IMR-90 (cell line): ENCODE results near the gene IGFBP5.

Experiments
- CEBPB ChIP-seq: IDR thresholded peaks from 2 replicates; pipeline ENCODE4 v1.6.1; 2012; ENCODE audit warnings: low read depth, low read length, improper control_type of control experiment
- MAFK ChIP-seq: IDR thresholded peaks from 2 replicates; pipeline ENCODE4 v1.6.1; 2012; ENCODE audit warnings: low read depth, low read length, improper control_type of control experiment
- MAZ ChIP-seq: IDR thresholded peaks from 2 replicates; pipeline ENCODE4 v1.6.1; 2012; ENCODE audit warnings: low read depth, mild to moderate bottlenecking, low read length, improper control_type of control experiment, moderate library complexity, borderline replicate concordance
- POLR2A ChIP-seq: IDR thresholded peaks from 2 replicates; pipeline ENCODE4 v1.6.1; 2012; ENCODE audit warnings: mild to moderate bottlenecking, low read depth, low read length
- RAD21 ChIP-seq: IDR thresholded peaks from 2 replicates; pipeline ENCODE4 v1.6.1; 2012; ENCODE audit warnings: low read length, improper control_type of control experiment
- RCOR1 ChIP-seq: IDR thresholded peaks from 2 replicates; pipeline ENCODE4 v1.6.1; 2012; ENCODE audit warnings: mild to moderate bottlenecking, low read length, improper control_type of control experiment; ENCODE audit not compliant: insufficient replicate concordance
- RFX5 ChIP-seq: IDR thresholded peaks from 2 replicates; pipeline ENCODE4 v1.8.0; 2012; ENCODE audit warnings: low read depth, mild to moderate bottlenecking, low read length, moderate library complexity
- SMC3 ChIP-seq: fragments of 150-350 bp; IDR thresholded peaks from 2 replicates; pipeline ENCODE4 v1.6.1; 2016; ENCODE audit warnings: low read depth, mild to moderate bottlenecking, antibody characterized with exemption, low read length, moderate library complexity
- TF ChIP-seq, protein P1 (sequence below): conservative IDR thresholded peaks from 2 replicates; pipeline ENCODE4 v1.5.1; 2012; ENCODE audit warnings: mild to moderate bottlenecking, low read depth, low read length, improper control_type of control experiment
- TF ChIP-seq, protein P2 (sequence below): fragments of 150-350 bp; IDR thresholded peaks from 2 replicates; pipeline ENCODE4 v1.6.1; 2017; ENCODE audit warnings: mild to moderate bottlenecking, antibody characterized with exemption, low read length, low read depth

DNA sequence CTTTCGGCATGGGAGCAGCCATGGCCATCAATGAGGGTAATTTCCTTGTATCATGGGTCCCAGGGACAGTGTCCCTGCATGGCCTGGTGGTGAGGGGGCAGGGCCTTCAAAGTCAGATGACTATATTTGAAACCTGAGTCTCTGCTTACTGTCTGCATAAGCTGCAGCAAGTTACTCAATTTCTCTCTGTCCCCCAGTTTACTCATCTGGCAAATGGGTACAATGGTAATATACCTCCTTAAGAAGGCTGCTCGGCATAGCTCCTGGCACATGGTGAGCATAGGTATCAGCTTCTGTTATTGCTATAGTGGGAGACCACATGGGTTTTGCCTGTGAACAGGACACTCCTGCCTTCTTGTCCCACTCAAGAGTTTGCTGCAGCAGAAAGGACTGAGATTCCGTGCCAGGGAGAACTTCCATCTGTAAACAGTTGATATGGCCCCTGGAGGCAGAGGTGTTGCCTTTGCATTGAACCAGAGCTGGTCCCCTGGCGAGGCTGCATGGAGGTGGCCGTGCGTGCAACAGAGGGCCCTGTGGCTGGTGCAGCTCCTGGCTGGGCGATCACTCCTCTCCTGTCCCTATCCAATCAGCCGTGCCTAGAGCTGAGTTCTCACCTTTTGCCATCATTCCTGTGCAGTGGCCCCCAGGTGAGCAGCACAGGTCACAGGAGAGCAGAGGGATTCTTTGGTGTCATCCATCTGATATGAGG, 22.7 kb upstream of the IGFBP5 start:
- no peak for TF ChIP-seq POLR2A
- TF ChIP-seq RFX5: no peak
- TF ChIP-seq, protein P1, sequence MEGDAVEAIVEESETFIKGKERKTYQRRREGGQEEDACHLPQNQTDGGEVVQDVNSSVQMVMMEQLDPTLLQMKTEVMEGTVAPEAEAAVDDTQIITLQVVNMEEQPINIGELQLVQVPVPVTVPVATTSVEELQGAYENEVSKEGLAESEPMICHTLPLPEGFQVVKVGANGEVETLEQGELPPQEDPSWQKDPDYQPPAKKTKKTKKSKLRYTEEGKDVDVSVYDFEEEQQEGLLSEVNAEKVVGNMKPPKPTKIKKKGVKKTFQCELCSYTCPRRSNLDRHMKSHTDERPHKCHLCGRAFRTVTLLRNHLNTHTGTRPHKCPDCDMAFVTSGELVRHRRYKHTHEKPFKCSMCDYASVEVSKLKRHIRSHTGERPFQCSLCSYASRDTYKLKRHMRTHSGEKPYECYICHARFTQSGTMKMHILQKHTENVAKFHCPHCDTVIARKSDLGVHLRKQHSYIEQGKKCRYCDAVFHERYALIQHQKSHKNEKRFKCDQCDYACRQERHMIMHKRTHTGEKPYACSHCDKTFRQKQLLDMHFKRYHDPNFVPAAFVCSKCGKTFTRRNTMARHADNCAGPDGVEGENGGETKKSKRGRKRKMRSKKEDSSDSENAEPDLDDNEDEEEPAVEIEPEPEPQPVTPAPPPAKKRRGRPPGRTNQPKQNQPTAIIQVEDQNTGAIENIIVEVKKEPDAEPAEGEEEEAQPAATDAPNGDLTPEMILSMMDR: no peak
- no peak for TF ChIP-seq CEBPB
- no peak for TF ChIP-seq RAD21
- TF ChIP-seq MAFK: no peak
- TF ChIP-seq SMC3: no peak
- TF ChIP-seq MAZ: no peak
- TF ChIP-seq, protein P2, sequence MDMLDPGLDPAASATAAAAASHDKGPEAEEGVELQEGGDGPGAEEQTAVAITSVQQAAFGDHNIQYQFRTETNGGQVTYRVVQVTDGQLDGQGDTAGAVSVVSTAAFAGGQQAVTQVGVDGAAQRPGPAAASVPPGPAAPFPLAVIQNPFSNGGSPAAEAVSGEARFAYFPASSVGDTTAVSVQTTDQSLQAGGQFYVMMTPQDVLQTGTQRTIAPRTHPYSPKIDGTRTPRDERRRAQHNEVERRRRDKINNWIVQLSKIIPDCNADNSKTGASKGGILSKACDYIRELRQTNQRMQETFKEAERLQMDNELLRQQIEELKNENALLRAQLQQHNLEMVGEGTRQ: no peak
- no peak for TF ChIP-seq RCOR1
